Measurements from ENCODE around the gene AP2A1. TPM values are rescaled to one million over a fixed set of nuclear protein-coding genes. Genes with fewer than 3 reads are reported as not detected.

AP2A1 gene
- total and polyA plus RNA-seq, 4 donors, result 20.1 to 123 (median 57.5) TPM

DNA sequence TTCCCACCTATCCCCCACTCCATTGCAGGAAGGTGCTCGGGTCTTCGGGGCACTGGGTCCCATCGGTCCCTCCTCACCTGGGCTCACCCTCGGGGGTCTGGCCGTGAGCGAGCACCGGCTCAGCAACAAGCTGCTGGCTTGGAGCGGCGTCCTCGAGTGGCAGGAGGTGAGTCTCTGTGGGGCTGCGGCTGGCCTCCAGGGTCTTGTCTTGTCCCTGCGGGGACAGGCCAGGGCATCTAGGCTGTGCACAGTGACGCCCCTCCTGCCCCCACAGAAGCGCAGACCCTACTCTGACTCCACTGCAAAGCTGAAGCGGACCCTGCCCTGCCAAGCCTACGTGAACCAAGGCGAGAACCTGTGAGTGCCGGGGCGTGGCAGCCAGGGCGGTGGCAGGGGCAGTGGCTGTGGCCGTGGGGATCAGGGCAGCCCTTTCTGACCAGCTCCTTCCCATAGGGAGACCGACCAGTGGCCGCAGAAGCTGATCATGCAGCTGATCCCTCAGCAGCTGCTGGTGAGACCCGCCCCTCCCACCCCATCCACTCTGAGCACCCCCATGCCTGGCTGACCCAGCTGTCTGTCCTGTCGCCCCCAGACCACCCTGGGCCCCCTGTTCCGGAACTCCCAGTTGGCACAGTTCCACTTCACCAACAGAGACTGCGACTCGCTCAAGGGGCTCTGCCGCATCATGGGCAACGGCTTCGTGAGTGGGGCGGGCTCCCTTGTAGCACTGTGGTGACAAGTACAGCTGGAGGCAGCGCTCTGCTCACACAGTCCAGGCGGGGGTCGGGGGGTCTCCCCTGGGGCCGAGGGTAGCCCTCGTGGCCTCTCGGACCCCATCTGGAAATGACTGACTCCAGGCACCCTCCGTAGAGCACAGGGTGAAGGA, 87.8 kb downstream of the AP2A1 start (continued):
- TF ChIP-seq, protein P1, sequence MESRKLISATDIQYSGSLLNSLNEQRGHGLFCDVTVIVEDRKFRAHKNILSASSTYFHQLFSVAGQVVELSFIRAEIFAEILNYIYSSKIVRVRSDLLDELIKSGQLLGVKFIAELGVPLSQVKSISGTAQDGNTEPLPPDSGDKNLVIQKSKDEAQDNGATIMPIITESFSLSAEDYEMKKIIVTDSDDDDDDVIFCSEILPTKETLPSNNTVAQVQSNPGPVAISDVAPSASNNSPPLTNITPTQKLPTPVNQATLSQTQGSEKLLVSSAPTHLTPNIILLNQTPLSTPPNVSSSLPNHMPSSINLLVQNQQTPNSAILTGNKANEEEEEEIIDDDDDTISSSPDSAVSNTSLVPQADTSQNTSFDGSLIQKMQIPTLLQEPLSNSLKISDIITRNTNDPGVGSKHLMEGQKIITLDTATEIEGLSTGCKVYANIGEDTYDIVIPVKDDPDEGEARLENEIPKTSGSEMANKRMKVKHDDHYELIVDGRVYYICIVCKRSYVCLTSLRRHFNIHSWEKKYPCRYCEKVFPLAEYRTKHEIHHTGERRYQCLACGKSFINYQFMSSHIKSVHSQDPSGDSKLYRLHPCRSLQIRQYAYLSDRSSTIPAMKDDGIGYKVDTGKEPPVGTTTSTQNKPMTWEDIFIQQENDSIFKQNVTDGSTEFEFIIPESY (IDR thresholded peaks at IDR 0.05), result no peak

DNA sequence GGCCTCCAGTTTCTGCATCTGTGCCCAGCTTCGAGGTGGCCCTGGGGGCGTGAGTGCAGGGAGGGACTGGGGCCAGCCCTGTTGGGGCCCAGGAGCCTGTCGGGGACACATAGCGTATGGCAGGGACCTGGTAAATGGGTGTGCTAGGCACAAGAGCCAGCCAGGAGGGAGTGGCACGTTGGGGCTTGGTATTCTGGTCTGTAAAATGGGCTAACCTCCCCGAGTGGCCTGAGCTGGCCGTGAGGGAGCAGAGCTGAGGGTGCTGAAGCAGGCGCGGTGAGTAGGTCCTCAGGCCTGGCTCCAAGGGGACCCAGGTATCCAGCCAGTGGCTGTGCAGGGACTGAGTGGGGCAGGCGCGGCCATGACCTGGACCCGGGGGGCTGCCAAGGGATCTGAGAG, 88.5 kb downstream of the AP2A1 start:
- Histone ChIP-seq H3K9me3 (ENCODE audit: control insufficient read depth in 4 of 4, low read length in 3 of 4) (no peaks in the 10 kb centered on the region), H3K4me1 (ENCODE audit: control insufficient read depth in 4 of 4, insufficient read depth in 4 of 4, low read length in 3 of 4) (peaks cover 1 to 13% (median 11%) of the 10 kb centered on the region in 4 donors), H3K27me3 (ENCODE audit: control insufficient read depth in 4 of 4, insufficient read depth in 4 of 4, low read length in 3 of 4) (no peaks in the 10 kb centered on the region), H3K9ac (ENCODE audit: low read depth in 1 of 2, low read length in 2 of 2) (no peak overlapping the region), H3K36me3 (ENCODE audit: control insufficient read depth in 4 of 4, insufficient read depth in 3 of 4, low read depth in 1 of 4, low read length in 3 of 4) (peaks cover 0 to 34% (median 4%) of the 10 kb centered on the region in 4 donors), H3K4me3 (ENCODE audit: low read depth in 1 of 3, low read length in 3 of 3) (no peak overlapping the region), H3K27ac (ENCODE audit: low read depth in 1 of 2, low read length in 2 of 2) (no peak overlapping the region)
- DNase-seq (ENCODE audit: low spot score), result no peak
- WGBS, result 91% methylated on average over 12 of the region's 12 CpGs
- TF ChIP-seq JUND (IDR thresholded peaks at IDR 0.05) (no peak), SP1 (IDR thresholded peaks at IDR 0.05) (no peak), RXRA (IDR thresholded peaks at IDR 0.05) (no peak), HNF4G (IDR thresholded peaks at IDR 0.05) (no peak), FOXA2 (IDR thresholded peaks at IDR 0.05) (no peak), FOXA1 (IDR thresholded peaks at IDR 0.05) (no peak), RAD21 (IDR thresholded peaks at IDR 0.05) (no peak), YY1 (IDR thresholded peaks at IDR 0.05) (no peak), EGR1 (IDR thresholded peaks at IDR 0.05; ENCODE audit: low read depth in 2 of 2) (no peak), GABPA (IDR thresholded peaks at IDR 0.05 in 1 of 2, conservative IDR thresholded peaks at IDR 0.05 in 1 of 2) (no peak)
- TF ChIP-seq, protein P2, sequence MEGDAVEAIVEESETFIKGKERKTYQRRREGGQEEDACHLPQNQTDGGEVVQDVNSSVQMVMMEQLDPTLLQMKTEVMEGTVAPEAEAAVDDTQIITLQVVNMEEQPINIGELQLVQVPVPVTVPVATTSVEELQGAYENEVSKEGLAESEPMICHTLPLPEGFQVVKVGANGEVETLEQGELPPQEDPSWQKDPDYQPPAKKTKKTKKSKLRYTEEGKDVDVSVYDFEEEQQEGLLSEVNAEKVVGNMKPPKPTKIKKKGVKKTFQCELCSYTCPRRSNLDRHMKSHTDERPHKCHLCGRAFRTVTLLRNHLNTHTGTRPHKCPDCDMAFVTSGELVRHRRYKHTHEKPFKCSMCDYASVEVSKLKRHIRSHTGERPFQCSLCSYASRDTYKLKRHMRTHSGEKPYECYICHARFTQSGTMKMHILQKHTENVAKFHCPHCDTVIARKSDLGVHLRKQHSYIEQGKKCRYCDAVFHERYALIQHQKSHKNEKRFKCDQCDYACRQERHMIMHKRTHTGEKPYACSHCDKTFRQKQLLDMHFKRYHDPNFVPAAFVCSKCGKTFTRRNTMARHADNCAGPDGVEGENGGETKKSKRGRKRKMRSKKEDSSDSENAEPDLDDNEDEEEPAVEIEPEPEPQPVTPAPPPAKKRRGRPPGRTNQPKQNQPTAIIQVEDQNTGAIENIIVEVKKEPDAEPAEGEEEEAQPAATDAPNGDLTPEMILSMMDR (IDR thresholded peaks at IDR 0.05; ENCODE audit: low read depth, low read length, missing input control), result no peak
- TF ChIP-seq, protein P3, sequence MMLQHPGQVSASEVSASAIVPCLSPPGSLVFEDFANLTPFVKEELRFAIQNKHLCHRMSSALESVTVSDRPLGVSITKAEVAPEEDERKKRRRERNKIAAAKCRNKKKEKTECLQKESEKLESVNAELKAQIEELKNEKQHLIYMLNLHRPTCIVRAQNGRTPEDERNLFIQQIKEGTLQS (IDR thresholded peaks at IDR 0.05), result no peak
- TF ChIP-seq, protein P4, sequence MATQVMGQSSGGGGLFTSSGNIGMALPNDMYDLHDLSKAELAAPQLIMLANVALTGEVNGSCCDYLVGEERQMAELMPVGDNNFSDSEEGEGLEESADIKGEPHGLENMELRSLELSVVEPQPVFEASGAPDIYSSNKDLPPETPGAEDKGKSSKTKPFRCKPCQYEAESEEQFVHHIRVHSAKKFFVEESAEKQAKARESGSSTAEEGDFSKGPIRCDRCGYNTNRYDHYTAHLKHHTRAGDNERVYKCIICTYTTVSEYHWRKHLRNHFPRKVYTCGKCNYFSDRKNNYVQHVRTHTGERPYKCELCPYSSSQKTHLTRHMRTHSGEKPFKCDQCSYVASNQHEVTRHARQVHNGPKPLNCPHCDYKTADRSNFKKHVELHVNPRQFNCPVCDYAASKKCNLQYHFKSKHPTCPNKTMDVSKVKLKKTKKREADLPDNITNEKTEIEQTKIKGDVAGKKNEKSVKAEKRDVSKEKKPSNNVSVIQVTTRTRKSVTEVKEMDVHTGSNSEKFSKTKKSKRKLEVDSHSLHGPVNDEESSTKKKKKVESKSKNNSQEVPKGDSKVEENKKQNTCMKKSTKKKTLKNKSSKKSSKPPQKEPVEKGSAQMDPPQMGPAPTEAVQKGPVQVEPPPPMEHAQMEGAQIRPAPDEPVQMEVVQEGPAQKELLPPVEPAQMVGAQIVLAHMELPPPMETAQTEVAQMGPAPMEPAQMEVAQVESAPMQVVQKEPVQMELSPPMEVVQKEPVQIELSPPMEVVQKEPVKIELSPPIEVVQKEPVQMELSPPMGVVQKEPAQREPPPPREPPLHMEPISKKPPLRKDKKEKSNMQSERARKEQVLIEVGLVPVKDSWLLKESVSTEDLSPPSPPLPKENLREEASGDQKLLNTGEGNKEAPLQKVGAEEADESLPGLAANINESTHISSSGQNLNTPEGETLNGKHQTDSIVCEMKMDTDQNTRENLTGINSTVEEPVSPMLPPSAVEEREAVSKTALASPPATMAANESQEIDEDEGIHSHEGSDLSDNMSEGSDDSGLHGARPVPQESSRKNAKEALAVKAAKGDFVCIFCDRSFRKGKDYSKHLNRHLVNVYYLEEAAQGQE (IDR thresholded peaks at IDR 0.05), result no peak
- TF ChIP-seq, protein P1 (IDR thresholded peaks at IDR 0.05), result no peak

Measured in liver (tissue), 9 donors.